Measurements from ENCODE around the gene SH2D3C.

DNA sequence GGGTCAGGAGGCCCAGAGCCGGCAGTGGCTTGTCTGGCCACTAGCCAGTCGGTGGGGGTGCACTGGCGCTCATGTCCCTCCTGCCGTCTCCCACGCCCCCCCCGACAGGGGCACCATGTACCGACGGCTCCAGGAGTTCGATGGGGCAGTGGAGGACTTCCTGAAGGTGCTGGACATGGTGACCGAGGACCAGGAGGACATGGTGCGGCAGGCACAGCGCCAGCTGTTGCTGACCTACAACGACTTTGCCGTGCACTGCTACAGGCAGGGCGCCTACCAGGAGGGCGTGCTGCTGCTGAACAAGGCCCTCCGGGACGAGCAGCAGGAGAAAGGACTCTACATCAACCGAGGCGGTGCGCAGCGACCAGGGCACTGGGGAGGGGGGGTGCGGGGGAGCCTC, 54.5 kb downstream of the SH2D3C start:
- TF ChIP-seq ZNF792 (tag by site-specific recombination; IDR thresholded peaks at IDR 0.05): no peak
- TF ChIP-seq ZNF184 (tag by site-specific recombination; IDR thresholded peaks at IDR 0.05): no peak
- TF ChIP-seq ZNF138 (tag by site-specific recombination; IDR thresholded peaks at IDR 0.05; ENCODE audit: borderline replicate concordance): no peak
- no peak for TF ChIP-seq SETDB1 (IDR thresholded peaks at IDR 0.05; ENCODE audit: insufficient read length, low read length)
- no peak for TF ChIP-seq ZFP3 (tag by site-specific recombination; IDR thresholded peaks at IDR 0.05; ENCODE audit: low read depth)
- no peak for TF ChIP-seq ZNF776 (tag by site-specific recombination; IDR thresholded peaks at IDR 0.05; ENCODE audit: borderline replicate concordance)

Data from HEK293 (cell line).